SK-N-SH (cell line): Measurements from ENCODE around the gene OTOG. TPM values are rescaled to one million over a fixed set of nuclear protein-coding genes. Genes with fewer than 3 reads are reported as not detected.

Experiments used
- CTCF ChIA-PET: fragments of 300-600, 350-600 bp; formaldehyde crosslinking; extraction: SDS; loops from one replicate; lab custom pipeline; 2021; lab: Yijun Ruan, JAX
- POLR2A ChIA-PET: fragments of 350-600 bp; sonication (Branson Sonifier 250); formaldehyde crosslinking; extraction: SDS; loops from one replicate; lab custom pipeline; 2020; ENCODE audit warnings: antibody characterized with exemption, inconsistent platforms; lab: Yijun Ruan, JAX
- DNase-seq: peaks from one replicate; pipeline ENCODE4 v3.0.0; 2012
- H2AFZ ChIP-seq: fragments of 200-600 bp; sonication (generic); 2 replicates; pipeline ENCODE4 v1.8.1; 2016; ENCODE audit warnings: antibody characterized with exemption, mild to moderate bottlenecking, low read depth
- H3F3A ChIP-seq: fragments of 200-600 bp; sonication (generic); replicated peaks from 2 replicates; pipeline ENCODE3; 2016; ENCODE audit warnings: antibody characterized with exemption, mild to moderate bottlenecking; ENCODE audit not compliant: insufficient read depth
- H3K27ac ChIP-seq, 2 experiments: fragments of 200-500 bp in 1 of 2; fragments of 200-600 bp in 1 of 2; sonication (Bioruptor generic) in 1 of 2; sonication (generic), shearing (Covaris generic) in 1 of 2; 2 replicates each; pipeline versions ENCODE4 v1.5.1 to v1.6.1; 2014 to 2016; ENCODE audit warnings: low read depth in 2 of 2, inconsistent platforms in 1 of 2, low read length in 1 of 2, mild to moderate bottlenecking in 1 of 2, mixed read lengths in 1 of 2
- H3K27me3 ChIP-seq: fragments of 200-600 bp; sonication (generic), shearing (Covaris generic); 2 replicates; pipeline ENCODE4 v1.6.1; 2016; ENCODE audit warnings: mixed run types; ENCODE audit not compliant: insufficient read depth
- H3K36me3 ChIP-seq, 2 experiments: fragments of 200-500 bp in 1 of 2; fragments of 200-600 bp in 1 of 2; sonication (Bioruptor generic) in 1 of 2; sonication (generic) in 1 of 2; replicated peaks in 1 of 2; 2 replicates each; pipeline versions ENCODE3 to v1.5.1; 2014 to 2016; ENCODE audit warnings: low read length in 1 of 2, mild to moderate bottlenecking in 1 of 2; ENCODE audit not compliant: insufficient read depth in 2 of 2, control insufficient read depth in 1 of 2
- H3K4me1 ChIP-seq, 2 experiments: fragments of 200-500 bp in 1 of 2; fragments of 200-600 bp in 1 of 2; sonication (Bioruptor generic) in 1 of 2; sonication (generic), shearing (Covaris generic) in 1 of 2; 2 replicates each; pipeline versions ENCODE4 v1.5.1 to v1.6.1; 2014 to 2016; ENCODE audit warnings: low read depth in 1 of 2, low read length in 1 of 2, mixed run types in 1 of 2; ENCODE audit not compliant: insufficient read depth in 2 of 2, control insufficient read depth in 1 of 2
- H3K4me2 ChIP-seq: fragments of 200-600 bp; sonication (generic), shearing (Covaris generic); 2 replicates; pipeline ENCODE4 v1.6.1; 2017; ENCODE audit warnings: mixed run types
- H3K4me3 ChIP-seq, 2 experiments: fragments of 200-500 bp in 1 of 2; fragments of 200-600 bp in 1 of 2; sonication (Bioruptor generic) in 1 of 2; sonication (generic), shearing (Covaris generic) in 1 of 2; 2 replicates each; pipeline versions ENCODE4 v1.5.1 to v1.8.1; 2014 to 2016; ENCODE audit warnings: low read depth in 2 of 2, inconsistent platforms in 1 of 2, low read length in 1 of 2, mild to moderate bottlenecking in 1 of 2, mixed read lengths in 1 of 2, moderate library complexity in 1 of 2
- H3K79me2 ChIP-seq: fragments of 200-600 bp; sonication (generic); 2 replicates; pipeline ENCODE4 v1.8.1; 2017; ENCODE audit warnings: mild to moderate bottlenecking; ENCODE audit not compliant: insufficient read depth
- H3K9ac ChIP-seq: fragments of 200-600 bp; sonication (generic); 2 replicates; pipeline ENCODE4 v1.6.1; 2017; ENCODE audit warnings: mixed run types
- H3K9me2 ChIP-seq: fragments of 200-600 bp; sonication (generic); 2 replicates; pipeline ENCODE4 v1.6.1; 2017; ENCODE audit warnings: mixed run types
- H3K9me3 ChIP-seq: fragments of 200-600 bp; sonication (generic); 2 replicates; pipeline ENCODE4 v1.6.1; 2017; ENCODE audit warnings: mixed run types, mild to moderate bottlenecking, moderate library complexity
- H4K20me1 ChIP-seq: fragments of 200-600 bp; sonication (generic); 2 replicates; pipeline ENCODE4 v1.6.1; 2017; ENCODE audit warnings: mild to moderate bottlenecking, mixed run types; ENCODE audit not compliant: insufficient read depth
- CHD2 ChIP-seq: fragments of 150-350 bp; IDR thresholded peaks from 2 replicates; pipeline ENCODE4 v1.6.1; 2018; ENCODE audit warnings: low read length; ENCODE audit not compliant: partially characterized antibody
- EZH2phosphoT487 ChIP-seq: fragments of 200-600 bp; sonication (generic); IDR thresholded peaks from 2 replicates; pipeline ENCODE4 v1.6.1; 2017; ENCODE audit warnings: low read depth, mixed run types, mild to moderate bottlenecking, antibody characterized with exemption, moderate library complexity, borderline replicate concordance
- FOXJ3 ChIP-seq: sonication (generic); formaldehyde crosslinking; IDR thresholded peaks from 2 replicates; pipeline ENCODE4 v1.5.1; 2020; ENCODE audit warnings: mild to moderate bottlenecking, missing genetic modification reagents
- GABPA ChIP-seq: IDR thresholded peaks from 2 replicates; pipeline ENCODE4 v1.4.0; 2012; ENCODE audit warnings: low read depth, mild to moderate bottlenecking
- JUND ChIP-seq: IDR thresholded peaks from 2 replicates; pipeline ENCODE4 v1.4.0; 2012
- MXI1 ChIP-seq: IDR thresholded peaks from 2 replicates; pipeline ENCODE4 v1.6.1; 2012; ENCODE audit warnings: mild to moderate bottlenecking, low read depth, low read length, improper control_type of control experiment
- NFIC ChIP-seq: IDR thresholded peaks from 2 replicates; pipeline ENCODE4 v1.4.0; 2012; ENCODE audit warnings: borderline replicate concordance
- NRF1 ChIP-seq: IDR thresholded peaks from 2 replicates; pipeline ENCODE4 v1.6.1; 2012; ENCODE audit warnings: low read depth, mild to moderate bottlenecking, low read length
- PBX3 ChIP-seq: IDR thresholded peaks from 2 replicates; pipeline ENCODE4; 2012
- POLR2AphosphoS5 ChIP-seq: IDR thresholded peaks from 2 replicates; pipeline ENCODE4 v1.6.1; 2012; ENCODE audit warnings: low read depth, low read length
- RAD21 ChIP-seq: IDR thresholded peaks from 2 replicates; pipeline ENCODE4 v1.6.1; 2012; ENCODE audit warnings: mild to moderate bottlenecking, low read length
- RCOR1 ChIP-seq: fragments of 150-350 bp; IDR thresholded peaks from 2 replicates; pipeline ENCODE4 v1.6.1; 2017; ENCODE audit warnings: antibody characterized with exemption, low read length
- REST ChIP-seq: IDR thresholded peaks from 2 replicates; pipeline ENCODE4 v1.6.1; 2012; ENCODE audit warnings: mild to moderate bottlenecking, low read depth, low read length, moderate library complexity
- RFX5 ChIP-seq: IDR thresholded peaks from 2 replicates; pipeline ENCODE4 v1.6.1; 2012; ENCODE audit warnings: mild to moderate bottlenecking, improper control_type of control experiment, low read length
- RXRA ChIP-seq: IDR thresholded peaks from 2 replicates; pipeline ENCODE4 v1.4.0; 2012; ENCODE audit warnings: low read depth, mild to moderate bottlenecking, borderline replicate concordance
- SIN3A ChIP-seq: IDR thresholded peaks from 2 replicates; pipeline ENCODE4 v1.6.1; 2012; ENCODE audit warnings: low read depth, mild to moderate bottlenecking, low read length, moderate library complexity, borderline replicate concordance
- TCF12 ChIP-seq: IDR thresholded peaks from 2 replicates; pipeline ENCODE4 v1.4.0; 2012
- USF1 ChIP-seq: IDR thresholded peaks from 2 replicates; pipeline ENCODE4 v1.4.0; 2012; ENCODE audit warnings: low read depth, borderline replicate concordance
- YY1 ChIP-seq: IDR thresholded peaks from 2 replicates; pipeline ENCODE4 v1.4.0; 2012; ENCODE audit warnings: low read depth, mild to moderate bottlenecking
- WGBS: methylation state at CpG from one replicate; pipeline ENCODE4 v1.1.6; 2017; ENCODE audit warnings: low lambda C conversion rate; 5-methylcytosine and 5-hydroxymethylcytosine counted together
- polyA plus RNA-seq, 3 experiments: library from polyadenylated mRNA; depleted of rRNA; stranded (reverse); fragments of >200 nt; gene quantifications; 2 replicates each; pipeline ENCODE4 v1.2.3, GENCODE V29; 2012

OTOG gene
- polyA plus RNA-seq, 1 of the 3 experiments (the other 2 are of a cell fraction), result not detected

GRCh38 chr11:17694494-17695110 lies 147.5 kb downstream of the OTOG start (continued):
- TF ChIP-seq POLR2AphosphoS5, result no peak
- TF ChIP-seq TCF12, result no peak
- TF ChIP-seq FOXJ3, result no peak
- no peak for TF ChIP-seq YY1
- TF ChIP-seq RXRA, result no peak
- no peak for TF ChIP-seq RAD21
- TF ChIP-seq SIN3A, result no peak

GRCh38 chr11:17695454-17696441 lies 148.7 kb downstream of the OTOG start:
- Histone ChIP-seq H3K27ac (no peak overlapping the region), H3K4me1 (no peaks in the 10 kb centered on the region), H3K4me3 (no peak overlapping the region), H3K9ac (no peak overlapping the region), H3K36me3 (no peaks in the 10 kb centered on the region), H3K9me3 (no peaks in the 10 kb centered on the region), H3K9me2 (no peaks in the 10 kb centered on the region), H3K79me2 (no peaks in the 10 kb centered on the region), H3K27me3 (peaks cover 13% of the 10 kb centered on the region; the same call in 1 of the 2 replicates), H2AFZ (no peak overlapping the region), H3K4me2 (no peak overlapping the region), H3F3A (no peaks in the 10 kb centered on the region), H4K20me1 (no peaks in the 10 kb centered on the region)
- no peak for TF ChIP-seq RFX5
- no peak for TF ChIP-seq FOXJ3
- no peak for TF ChIP-seq JUND
- no peak for TF ChIP-seq CHD2
- no peak for TF ChIP-seq RCOR1
- POLR2A ChIA-PET, result no interaction called here
- 56% methylated on average over 5 of the region's 68 CpGs for WGBS
- CTCF ChIA-PET, result interaction anchor here (1.2 to 2.1 kb wide), 2 partner anchors 24 to 25 kb away, joined by 4 to 8 read pairs; partner anchors contain the start of gene MYOD1
- peak; percentile 51 for DNase-seq

- Histone ChIP-seq H3K36me3 (no peaks in the 10 kb centered on the region), H3K9me2 (no peaks in the 10 kb centered on the region), H3K9me3 (no peaks in the 10 kb centered on the region), H4K20me1 (no peaks in the 10 kb centered on the region), H3K4me2 (no peak overlapping the region), H3K79me2 (no peaks in the 10 kb centered on the region), H2AFZ (no peak overlapping the region), H3K4me1 (no peaks in the 10 kb centered on the region), H3K9ac (no peak overlapping the region), H3F3A (no peaks in the 10 kb centered on the region), H3K27ac (no peak overlapping the region), H3K27me3 (peaks cover 13% of the 10 kb centered on the region; the same call in 1 of the 2 replicates), H3K4me3 (no peak overlapping the region)
- 46% methylated on average over 5 of the region's 5 CpGs for WGBS
- DNase-seq, result no peak
- CTCF ChIA-PET, result interaction anchor here (1.2 to 2.1 kb wide), 3 partner anchors 23 to 34 kb away, joined by 4 to 8 read pairs (median 7); partner anchors contain the start of gene MYOD1
- POLR2A ChIA-PET, result interaction anchor here (0.8 kb wide), 1 partner anchor 13 kb away, joined by 3 read pairs; no protein-coding TSS in a partner anchor
- TF ChIP-seq REST, result no peak
- TF ChIP-seq USF1, result no peak
- no peak for TF ChIP-seq RAD21
- TF ChIP-seq RFX5, result no peak
- no peak for TF ChIP-seq NRF1
- TF ChIP-seq PBX3, result no peak
- no peak for TF ChIP-seq MXI1
- TF ChIP-seq NFIC, result no peak
- no peak for TF ChIP-seq EZH2phosphoT487
- TF ChIP-seq YY1, result no peak
- no peak for TF ChIP-seq GABPA
These were observed 149.7 kb downstream of the OTOG start for GRCh38 chr11:17696741-17697140.
